H1 (cell line): ENCODE measurements around the gene PRRT2. TPM values are rescaled to one million over a fixed set of nuclear protein-coding genes. Genes with fewer than 3 reads are reported as not detected.

ENCODE experiments used
- KDM5A ChIP-seq: fragments of 200-600 bp; IDR thresholded peaks from 2 replicates; pipeline ENCODE4 v1.7.1; 2012; ENCODE audit warnings: mild to moderate bottlenecking, low read length, inconsistent platforms, mixed read lengths
- polyA plus RNA-seq, 7 experiments: library from polyadenylated mRNA; depleted of rRNA in 3 of 7; stranded (reverse) in 5 of 7; unstranded in 2 of 7; fragments of >200 nt in 5 of 7; fragments of 200-250 nt in 2 of 7; gene quantifications; 1 replicate in 5 of 7; 2 replicates in 1 of 7; 4 replicates in 1 of 7; pipeline versions ENCODE4 v1.2.1 to v1.2.3, GENCODE V29; 2011 to 2013; ENCODE audit warnings: missing spikeins in 2 of 7, mixed read lengths in 2 of 7
- total RNA-seq: library from RNA; stranded (reverse); fragmentation: NEBNext Ultra II Directional; extraction: Animal tissue kit (Norgen Biotek cat#: 25700); gene quantifications from 2 replicates; pipeline ENCODE4 v1.2.1, GENCODE V29; 2021

The PRRT2 gene
- total and polyA plus RNA-seq, 2 of the 8 experiments (the other 6 are each of a cell fraction or from before 2014, with no cell fraction given): 12.8 to 32.6 TPM

- 0 out of 2 replicates have a peak, but pooled peaks have one; percentile 31 for TF ChIP-seq KDM5A
These were observed 4.4 kb upstream of the PRRT2 start (continued) for GRCh38 chr16:29807426-29808218.
